SH-SY5Y (cell line): ENCODE results near the gene SLC30A3.
A peak's percentile ranks its signal among the peaks of the same experiment; 100 is the strongest.

ENCODE experiments used
- GATA2 ChIP-seq: IDR thresholded peaks from 2 replicates; pipeline ENCODE4 v1.6.1; 2011; ENCODE audit warnings: mild to moderate bottlenecking, low read depth, low read length
- GATA3 ChIP-seq: IDR thresholded peaks from 2 replicates; pipeline ENCODE4 v1.6.1; 2011; ENCODE audit warnings: low read depth, mild to moderate bottlenecking, low read length, moderate library complexity

The SLC30A3 gene

DNA sequence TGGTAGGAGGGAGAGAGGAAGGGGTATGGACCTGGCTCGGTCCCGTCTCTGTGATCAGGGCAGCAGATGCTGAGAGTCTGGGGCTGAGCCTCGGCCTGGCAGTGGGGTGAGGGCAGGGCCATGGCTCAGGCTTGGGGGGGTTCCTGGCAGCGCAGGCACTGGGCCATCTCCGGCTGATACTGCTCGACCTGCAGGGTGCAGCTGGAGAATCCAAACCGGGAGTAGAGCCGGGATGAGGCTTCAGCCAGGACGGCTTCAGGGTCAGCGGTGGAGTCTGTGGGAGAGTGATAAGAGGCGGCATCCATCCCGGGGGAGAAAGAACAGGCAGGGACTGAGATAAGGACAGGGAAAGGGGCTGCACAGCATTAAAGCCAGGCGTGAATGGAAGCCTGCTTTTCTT is 7.7 kb downstream of the SLC30A3 start:
- TF ChIP-seq GATA3 (no peak), GATA2 (peak; percentile 70)

GRCh38 chr2:27251766-27252165 is 11.1 kb downstream of the SLC30A3 start:
- no peak for TF ChIP-seq GATA2
- TF ChIP-seq GATA3, result no peak

- TF ChIP-seq GATA2, result no peak
- TF ChIP-seq GATA3, result no peak
Measured at GRCh38 chr2:27250652-27251379, 12.0 kb downstream of the SLC30A3 start.

GRCh38 chr2:27249891-27250651 is 12.8 kb downstream of the SLC30A3 start:
- TF ChIP-seq GATA2 (no peak), GATA3 (no peak)

DNA sequence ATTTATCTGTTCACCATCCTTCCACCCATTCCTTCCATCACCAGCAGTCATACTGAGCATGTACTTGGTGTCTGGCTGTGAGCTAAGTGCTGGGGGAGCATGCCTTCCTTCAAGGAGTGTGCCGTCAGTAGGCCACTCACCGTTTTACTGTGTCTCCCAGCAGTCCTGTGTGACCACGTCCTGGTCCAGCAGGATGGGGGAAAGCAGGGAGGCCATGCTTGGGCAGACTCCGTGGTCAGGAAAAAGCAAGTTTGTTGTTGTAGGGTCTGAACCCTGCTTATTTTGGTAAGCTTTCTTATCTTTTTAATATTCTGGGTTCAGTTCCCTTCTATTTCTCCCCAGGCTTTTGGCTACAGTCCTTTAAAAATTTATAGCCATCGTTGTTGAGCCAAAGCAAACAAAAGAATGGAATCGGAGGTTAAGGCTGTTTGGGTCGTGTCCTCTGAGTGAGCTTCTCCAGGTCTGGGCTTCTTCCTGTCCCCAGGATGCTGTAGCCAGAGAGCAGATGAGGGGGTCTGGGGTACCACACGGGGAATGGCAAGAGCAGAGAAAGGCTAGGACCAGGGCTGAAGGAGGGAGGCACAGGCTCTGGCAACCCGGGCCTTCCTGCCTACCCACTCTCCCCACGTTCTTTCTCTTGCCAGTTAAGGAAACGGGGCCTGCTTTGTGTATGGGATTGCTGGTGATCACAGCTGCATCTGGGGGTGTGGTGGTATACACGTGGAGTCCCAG is 13.5 kb downstream of the SLC30A3 start:
- TF ChIP-seq GATA2 (no peak), GATA3 (no peak)

DNA sequence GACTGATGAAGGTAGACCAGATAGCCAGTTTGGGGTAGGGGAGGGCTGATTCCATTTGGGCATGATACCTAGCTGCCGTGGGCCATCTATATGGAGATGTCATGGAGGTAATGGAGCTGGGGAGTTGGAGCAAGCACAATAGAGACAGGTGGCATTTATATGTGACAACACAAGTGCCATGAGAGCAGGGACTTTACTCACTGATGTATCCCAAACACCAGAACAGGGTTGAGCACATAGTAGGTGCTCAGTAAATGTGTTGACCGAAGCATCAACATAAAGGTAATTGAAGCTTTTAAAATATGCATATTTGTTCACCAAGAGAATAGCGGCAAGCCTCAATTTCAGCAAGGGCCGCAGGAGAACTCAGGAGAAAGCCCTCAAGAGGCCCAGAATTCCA is 15.0 kb downstream of the SLC30A3 start:
- TF ChIP-seq GATA2, result no peak
- TF ChIP-seq GATA3, result no peak

GRCh38 chr2:27245626-27246025 is 17.2 kb downstream of the SLC30A3 start:
- no peak for TF ChIP-seq GATA3
- TF ChIP-seq GATA2, result no peak

DNA sequence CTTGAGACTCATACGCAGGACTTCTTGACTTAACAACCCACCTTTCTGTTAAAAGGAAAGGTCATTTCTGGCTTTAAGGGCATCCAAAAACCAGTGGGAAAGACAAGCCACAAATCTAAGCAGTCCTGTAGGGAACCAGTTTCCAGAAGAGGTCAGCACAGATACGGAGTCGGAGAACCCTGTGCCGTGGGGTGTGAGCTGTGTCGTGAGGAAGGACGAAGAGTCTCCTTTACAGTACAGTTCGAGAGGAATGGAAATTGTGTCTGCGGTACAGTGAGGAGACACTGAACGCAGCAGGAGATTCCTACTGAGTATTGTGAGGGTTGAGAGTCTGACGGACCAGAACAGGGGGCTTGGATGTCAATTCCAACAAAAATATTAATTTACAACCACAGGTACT is 17.7 kb downstream of the SLC30A3 start:
- no peak for TF ChIP-seq GATA3

DNA sequence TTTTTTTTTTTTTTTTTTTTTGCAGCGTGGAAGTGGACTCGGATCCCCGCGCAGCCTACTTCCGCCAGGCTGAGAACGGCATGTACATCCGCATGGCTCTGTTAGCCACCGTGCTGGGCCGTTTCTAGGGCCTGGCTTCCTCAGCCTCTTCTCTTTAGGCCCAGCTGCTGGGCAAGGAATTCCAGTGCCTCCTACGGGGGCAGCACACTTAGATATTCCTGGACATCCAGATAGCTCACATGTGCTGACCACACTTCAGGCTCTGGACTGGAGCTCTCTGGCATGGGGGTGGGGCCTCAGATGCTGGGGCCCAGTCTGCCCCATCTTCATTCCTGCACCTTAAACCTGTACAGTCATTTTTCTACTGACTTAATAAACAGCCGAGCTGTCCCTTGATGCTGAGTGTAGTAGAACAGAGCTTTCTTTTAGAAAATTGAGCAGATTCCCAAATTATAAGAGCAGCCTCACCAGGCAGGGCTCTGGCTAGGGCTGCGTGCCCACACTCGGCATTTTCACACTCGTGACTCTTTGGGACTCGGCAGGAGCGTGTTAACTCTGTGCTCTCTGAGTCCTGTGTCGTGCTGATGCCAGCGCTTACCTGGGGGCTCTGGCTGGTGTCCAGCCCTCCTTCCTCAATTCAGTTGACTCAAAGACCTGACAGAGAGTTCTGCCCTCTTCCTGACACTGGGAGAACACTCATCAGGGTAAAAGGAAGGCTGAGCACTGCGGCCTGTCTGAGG is 19.3 kb downstream of the SLC30A3 start:
- TF ChIP-seq GATA2 (no peak), GATA3 (no peak)

GRCh38 chr2:27242614-27242951 is 20.3 kb downstream of the SLC30A3 start:
- TF ChIP-seq GATA3, result no peak
- no peak for TF ChIP-seq GATA2

DNA sequence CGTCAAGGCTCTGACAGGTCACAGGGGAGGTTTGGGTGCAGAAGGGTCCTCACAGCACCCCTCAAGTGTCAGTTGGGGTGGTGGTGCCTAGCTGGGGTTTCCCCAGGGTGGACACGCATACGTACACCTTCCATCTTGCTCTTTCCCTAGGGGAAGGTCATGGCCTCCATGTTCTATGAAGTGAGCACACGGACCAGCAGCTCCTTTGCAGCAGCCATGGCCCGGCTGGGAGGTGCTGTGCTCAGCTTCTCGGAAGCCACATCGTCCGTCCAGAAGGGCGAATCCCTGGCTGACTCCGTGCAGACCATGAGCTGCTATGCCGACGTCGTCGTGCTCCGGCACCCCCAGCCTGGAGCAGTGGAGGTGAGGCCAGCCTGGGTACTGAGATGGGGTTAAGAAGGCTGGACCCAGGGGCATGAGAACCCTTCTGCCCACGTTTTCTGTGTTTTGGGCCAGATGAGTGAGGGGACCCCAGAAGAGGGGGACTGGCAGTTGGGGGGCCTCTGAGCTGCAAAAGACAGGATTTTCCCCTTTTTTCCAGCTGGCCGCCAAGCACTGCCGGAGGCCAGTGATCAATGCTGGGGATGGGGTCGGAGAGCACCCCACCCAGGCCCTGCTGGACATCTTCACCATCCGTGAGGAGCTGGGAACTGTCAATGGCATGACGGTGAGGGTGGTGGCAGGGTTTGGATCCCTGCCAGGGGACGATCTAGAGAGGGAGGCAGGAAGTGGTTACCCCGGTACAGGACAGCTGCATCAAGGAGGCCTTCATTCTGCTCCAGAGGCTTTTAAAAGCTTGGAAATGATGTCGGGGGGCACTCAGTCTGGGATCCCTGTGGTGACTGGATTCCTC is 20.9 kb downstream of the SLC30A3 start:
- TF ChIP-seq GATA2, result no peak
- TF ChIP-seq GATA3, result no peak

DNA sequence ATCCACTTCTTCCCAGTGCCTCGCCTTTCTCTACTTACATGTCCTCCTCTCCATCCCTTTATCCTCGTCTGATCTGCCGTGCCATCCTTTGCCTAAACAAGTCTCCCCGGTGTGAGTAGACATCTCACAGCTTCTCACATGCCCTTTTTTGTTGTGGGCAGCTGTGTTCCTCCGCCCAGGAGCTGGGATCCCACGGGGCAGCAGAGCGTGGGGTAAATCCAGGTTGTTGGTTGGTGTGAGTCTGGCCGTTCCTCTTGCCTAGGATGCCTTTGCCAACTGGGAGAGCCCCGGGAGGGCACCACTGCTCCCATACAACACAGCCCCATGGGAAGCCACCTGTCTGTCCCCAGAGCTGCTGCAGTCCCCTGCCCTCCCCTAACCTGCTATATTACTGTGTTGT is 22.4 kb downstream of the SLC30A3 start:
- TF ChIP-seq GATA3, result no peak

- no peak for TF ChIP-seq GATA3
Measured at GRCh38 chr2:27238976-27239375, 23.9 kb downstream of the SLC30A3 start.
